ENCODE results near the gene KANSL1.

- TF ChIP-seq CTCF (IDR thresholded peaks at IDR 0.05; ENCODE audit: poor library complexity) (no peak), EZH2 (IDR thresholded peaks at IDR 0.05; ENCODE audit: borderline replicate concordance) (no peak), EZH2phosphoT487 (IDR thresholded peaks at IDR 0.05; ENCODE audit: low read depth, severe bottlenecking, unreplicated experiment) (no peak)
These were observed 17.3 kb downstream of the KANSL1 start for GRCh38 chr17:46175891-46176290.

Data from hepatocyte (in vitro differentiated cells).